Neuronal stem cell (in vitro differentiated cells): Measurements from ENCODE around the gene SULT6B1.

Source experiments
- DNase-seq: peaks from one replicate; pipeline ENCODE4 v3.0.0-alpha.2; 2013; ENCODE audit warnings: low spot score
- H2AFZ ChIP-seq: one replicate; pipeline ENCODE4 v1.6.1; 2013; ENCODE audit warnings: mild to moderate bottlenecking, low read length, inconsistent platforms
- H2AK5ac ChIP-seq: 2 replicates; pipeline ENCODE4 v1.6.1; 2013; ENCODE audit warnings: low read depth, mild to moderate bottlenecking, inconsistent platforms, low read length, moderate library complexity, mixed read lengths
- H2BK120ac ChIP-seq: 2 replicates; pipeline ENCODE4 v1.6.1; 2013; ENCODE audit warnings: low read depth, mild to moderate bottlenecking, inconsistent platforms, low read length, moderate library complexity, mixed read lengths
- H2BK12ac ChIP-seq: one replicate; pipeline ENCODE4 v1.6.1; 2013; ENCODE audit warnings: low read length, inconsistent platforms
- H2BK15ac ChIP-seq: 2 replicates; pipeline ENCODE4 v1.6.1; 2013; ENCODE audit warnings: mild to moderate bottlenecking, low read length, inconsistent platforms, mixed read lengths
- H2BK5ac ChIP-seq: one replicate; pipeline ENCODE4 v1.6.1; 2013; ENCODE audit warnings: inconsistent platforms, mild to moderate bottlenecking, low read length, moderate library complexity
- H3K14ac ChIP-seq: one replicate; pipeline ENCODE4 v1.6.1; 2013; ENCODE audit warnings: low read length, inconsistent platforms
- H3K18ac ChIP-seq: 2 replicates; pipeline ENCODE4 v1.6.1; 2013; ENCODE audit warnings: low read length, inconsistent platforms
- H3K23ac ChIP-seq: 2 replicates; pipeline ENCODE4 v1.6.1; 2013; ENCODE audit warnings: low read depth, mild to moderate bottlenecking, mixed read lengths, low read length, inconsistent platforms; ENCODE audit not compliant: poor library complexity
- H3K27ac ChIP-seq: replicated peaks from 3 replicates; pipeline ENCODE4 v1.5.1; 2013; ENCODE audit warnings: low read length, inconsistent platforms
- H3K27me3 ChIP-seq, 3 experiments: 2 replicates each; pipeline ENCODE4 v1.6.1; 2013; ENCODE audit warnings: low read length in 3 of 3, mild to moderate bottlenecking in 2 of 3, inconsistent platforms in 1 of 3, low read depth in 1 of 3, mixed read lengths in 1 of 3, moderate library complexity in 1 of 3; ENCODE audit not compliant: control insufficient read depth in 3 of 3, insufficient read depth in 3 of 3
- H3K36me3 ChIP-seq, 2 donors: replicated peaks in 1 of 2; 2 replicates each; pipeline ENCODE4 v1.6.1; 2013; ENCODE audit warnings: low read length in 2 of 2; ENCODE audit not compliant: control insufficient read depth in 2 of 2, insufficient read depth in 2 of 2
- H3K4ac ChIP-seq: 2 replicates; pipeline ENCODE4 v1.6.1; 2013; ENCODE audit warnings: inconsistent platforms, mild to moderate bottlenecking, low read length, moderate library complexity
- H3K4me1 ChIP-seq, 2 donors: 1 replicate in 1 of 2; 2 replicates in 1 of 2; pipeline ENCODE4 v1.6.1; 2013; ENCODE audit warnings: low read length in 2 of 2, low read depth in 1 of 2; ENCODE audit not compliant: control insufficient read depth in 2 of 2, insufficient read depth in 1 of 2
- H3K4me2 ChIP-seq: one replicate; pipeline ENCODE4 v1.6.1; 2013; ENCODE audit warnings: mild to moderate bottlenecking, low read length, inconsistent platforms; ENCODE audit not compliant: insufficient read depth, poor library complexity, severe bottlenecking
- H3K4me3 ChIP-seq, 2 donors: 2 replicates each; pipeline ENCODE4 v1.5.1; 2013; ENCODE audit warnings: low read length in 2 of 2, mild to moderate bottlenecking in 2 of 2, inconsistent platforms in 1 of 2, moderate library complexity in 1 of 2
- H3K79me1 ChIP-seq: one replicate; pipeline ENCODE4 v1.6.1; 2013; ENCODE audit warnings: low read depth, mild to moderate bottlenecking, inconsistent platforms, low read length, moderate library complexity
- H3K9ac ChIP-seq: one replicate; pipeline ENCODE4 v1.6.1; 2013; ENCODE audit warnings: mild to moderate bottlenecking, low read depth, low read length, inconsistent platforms; ENCODE audit not compliant: poor library complexity
- H3K9me3 ChIP-seq, 2 donors: replicated peaks in 1 of 2; 2 replicates each; pipeline versions ENCODE3 to v1.6.1; 2013; ENCODE audit warnings: low read length in 2 of 2, mild to moderate bottlenecking in 2 of 2, inconsistent platforms in 1 of 2, low read depth in 1 of 2, mixed read lengths in 1 of 2, moderate library complexity in 1 of 2; ENCODE audit not compliant: control insufficient read depth in 2 of 2, insufficient read depth in 1 of 2
- H4K8ac ChIP-seq: one replicate; pipeline ENCODE4 v1.6.1; 2013; ENCODE audit warnings: low read depth, mild to moderate bottlenecking, inconsistent platforms, low read length, moderate library complexity
- H4K91ac ChIP-seq: one replicate; pipeline ENCODE4 v1.6.1; 2013; ENCODE audit warnings: low read length, low read depth, mild to moderate bottlenecking, inconsistent platforms; ENCODE audit not compliant: poor library complexity
- WGBS, 2 donors: extraction: QIAGEN DNeasy Blood & Tissue Kit; methylation state at CpG; one replicate each; pipeline ENCODE4 v1.1.7; 2013; ENCODE audit warnings: missing lambda C conversion rate in 2 of 2, mixed read lengths in 1 of 2; ENCODE audit not compliant: insufficient read length in 2 of 2, insufficient replicate concordance in 1 of 2; ENCODE audit errors: extremely low coverage in 2 of 2; 5-methylcytosine and 5-hydroxymethylcytosine counted together

Gene SULT6B1

DNA sequence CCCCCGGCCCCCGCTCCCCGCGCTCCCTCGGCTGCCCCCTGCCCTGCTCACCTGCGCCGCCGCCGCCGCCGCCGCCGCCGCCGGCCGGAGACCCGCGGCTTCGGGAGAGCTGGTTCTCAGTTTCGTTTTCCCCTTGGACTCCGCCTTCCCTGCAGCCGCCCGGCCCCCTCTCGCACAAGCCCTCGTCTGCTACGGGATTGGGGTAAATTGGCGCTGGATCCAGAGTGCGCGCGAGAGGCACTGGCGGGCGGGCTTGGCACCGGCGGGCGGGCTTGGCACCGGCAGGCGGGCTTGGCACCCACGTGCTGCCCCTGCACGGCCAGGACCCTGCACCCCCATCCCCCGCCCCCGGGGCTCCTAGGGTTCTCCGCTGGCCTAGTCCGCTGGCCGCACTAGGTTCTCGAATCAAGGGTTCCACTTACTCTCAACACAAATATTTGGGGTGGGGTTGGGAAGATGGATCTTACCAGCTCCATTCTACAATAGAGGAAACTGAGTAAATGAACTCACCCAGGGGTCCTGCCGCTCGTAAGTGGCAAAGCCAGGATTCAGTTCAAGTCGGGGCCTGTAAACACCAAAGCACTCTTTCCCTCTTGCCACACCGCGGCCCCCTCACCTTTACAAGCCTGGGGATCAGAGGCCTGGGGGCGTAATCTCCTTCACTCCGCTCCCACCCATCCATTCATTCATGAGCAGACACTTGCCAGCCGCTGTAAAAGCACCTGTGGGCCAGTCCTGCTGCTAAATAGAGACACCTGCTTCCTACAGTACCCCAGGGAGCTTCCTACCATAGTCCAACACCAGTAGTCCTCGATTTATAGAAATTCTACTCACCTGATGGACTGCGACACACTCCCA lies 31.4 kb downstream of the SULT6B1 start, which contains the start of gene EIF2AK2:
TSS of gene EIF2AK2 (minus strand) at position 124 of the 858 bp plus-strand sequence. CDS start 9,174 bp downstream, outside the sequence.
- peak within 1 kb of the TSS; percentile 94 for H3K23ac ChIP-seq
- peak within 1 kb of the TSS; percentile 36 for H2AK5ac ChIP-seq
- peaks cover 5 to 7% of the 10 kb centered on the region in 2 donors for H3K4me1 ChIP-seq
- H4K91ac ChIP-seq, result no peak within 1 kb of the TSS
- no peak within 1 kb of the TSS for H3K27ac ChIP-seq
- no peak within 1 kb of the TSS for H2BK120ac ChIP-seq
- peak; percentile 64 for DNase-seq
- peak within 1 kb of the TSS; percentile 13 for H2BK15ac ChIP-seq
- peak within 1 kb of the TSS; percentile 16 for H3K9ac ChIP-seq
- peak within 1 kb of the TSS; percentile 77 for H3K18ac ChIP-seq
- peaks cover 0 to 4% (median 0%) of the 10 kb centered on the region in 3 experiments for H3K27me3 ChIP-seq
- no peaks in the 10 kb centered on the region for H3K79me1 ChIP-seq
- H2AFZ ChIP-seq, result peak within 1 kb of the TSS; percentile 96
- peaks cover 0 to 9% of the 10 kb centered on the region in 2 donors for H3K9me3 ChIP-seq
- WGBS, 2 donors, result no CpG with 5 or more reads among the region's 55 CpGs
- H3K4me2 ChIP-seq, result peak within 1 kb of the TSS; percentile 64
- H3K36me3 ChIP-seq, result peaks cover 0 to 12% of the 10 kb centered on the region in 2 donors
- H3K14ac ChIP-seq, result peak within 1 kb of the TSS; percentile 44
- no peak within 1 kb of the TSS for H3K4ac ChIP-seq
- peak within 1 kb of the TSS; percentile 78 to 87 for H3K4me3 ChIP-seq
- H2BK5ac ChIP-seq, result peak within 1 kb of the TSS; percentile 30
- no peak within 1 kb of the TSS for H2BK12ac ChIP-seq
- H4K8ac ChIP-seq, result peak within 1 kb of the TSS; percentile 95

- Histone ChIP-seq H3K4ac (no peak overlapping the region), H3K9me3 (peaks cover 0 to 9% of the 10 kb centered on the region in 2 donors), H3K23ac (peak overlapping the region; percentile 94), H2BK15ac (no peak overlapping the region), H3K4me2 (peak overlapping the region; percentile 64), H3K4me1 (peaks cover 5 to 7% of the 10 kb centered on the region in 2 donors), H3K18ac (peak overlapping the region; percentile 77), H3K9ac (no peak overlapping the region), H2AK5ac (no peak overlapping the region), H4K91ac (no peak overlapping the region), H3K4me3 (peak overlapping the region; percentile 78 to 87), H2BK5ac (no peak overlapping the region), H3K79me1 (no peaks in the 10 kb centered on the region), H3K36me3 (peaks cover 0 to 12% of the 10 kb centered on the region in 2 donors), H2BK12ac (no peak overlapping the region), H3K14ac (peak overlapping the region; percentile 6), H2BK120ac (no peak overlapping the region), H2AFZ (peak overlapping the region; percentile 96), H3K27ac (no peak overlapping the region), H4K8ac (no peak overlapping the region), H3K27me3 (peaks cover 0 to 4% (median 0%) of the 10 kb centered on the region in 3 experiments)
- no CpG with 5 or more reads among the region's 27 CpGs for WGBS, 2 donors
- no peak for DNase-seq
These were observed 32.2 kb downstream of the SULT6B1 start for GRCh38 chr2:37156071-37156856.

DNA sequence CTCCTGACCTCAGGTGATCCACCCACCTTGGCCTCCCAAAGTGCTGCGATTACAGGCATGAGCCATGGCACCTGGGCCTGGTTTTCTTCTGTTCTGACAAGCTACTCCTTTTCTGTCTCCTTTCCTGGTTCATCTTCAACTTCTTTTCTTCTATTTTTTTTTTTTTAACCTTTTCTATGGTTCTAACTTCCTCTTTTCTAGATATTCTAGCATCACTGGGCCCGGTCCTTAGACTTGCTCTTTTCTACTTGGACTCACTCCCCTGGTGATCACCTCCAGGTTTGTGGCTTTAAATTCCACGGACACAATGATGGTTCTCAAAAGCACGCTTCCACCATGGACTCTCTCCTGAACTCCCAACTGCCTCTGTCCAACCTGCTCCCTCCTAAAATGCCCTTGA lies 33.7 kb downstream of the SULT6B1 start:
- Histone ChIP-seq H3K18ac (no peak overlapping the region), H2BK15ac (no peak overlapping the region), H3K4ac (no peak overlapping the region), H3K4me1 (peaks cover 5 to 7% of the 10 kb centered on the region in 2 donors), H3K9ac (no peak overlapping the region), H3K27ac (no peak overlapping the region), H3K23ac (no peak overlapping the region), H3K9me3 (peaks cover 0 to 9% of the 10 kb centered on the region in 2 donors), H2BK120ac (no peak overlapping the region), H2BK5ac (no peak overlapping the region), H2AK5ac (no peak overlapping the region), H3K36me3 (peaks cover 0 to 12% of the 10 kb centered on the region in 2 donors), H3K4me3 (no peak overlapping the region), H3K79me1 (no peaks in the 10 kb centered on the region), H3K14ac (no peak overlapping the region), H4K8ac (no peak overlapping the region), H2BK12ac (no peak overlapping the region), H3K27me3 (peaks cover 0 to 4% (median 0%) of the 10 kb centered on the region in 3 experiments), H4K91ac (no peak overlapping the region), H2AFZ (no peak overlapping the region), H3K4me2 (no peak overlapping the region)
- DNase-seq, result no peak
- no CpG with 5 or more reads among the region's 4 CpGs for WGBS, 2 donors
